Measurements from ENCODE around the gene IDH3A. TPM values are rescaled to one million over a fixed set of nuclear protein-coding genes. Genes with fewer than 3 reads are reported as not detected.

IDH3A gene
- total RNA-seq, 1 donor from 2014 or later: 103 TPM

DNA sequence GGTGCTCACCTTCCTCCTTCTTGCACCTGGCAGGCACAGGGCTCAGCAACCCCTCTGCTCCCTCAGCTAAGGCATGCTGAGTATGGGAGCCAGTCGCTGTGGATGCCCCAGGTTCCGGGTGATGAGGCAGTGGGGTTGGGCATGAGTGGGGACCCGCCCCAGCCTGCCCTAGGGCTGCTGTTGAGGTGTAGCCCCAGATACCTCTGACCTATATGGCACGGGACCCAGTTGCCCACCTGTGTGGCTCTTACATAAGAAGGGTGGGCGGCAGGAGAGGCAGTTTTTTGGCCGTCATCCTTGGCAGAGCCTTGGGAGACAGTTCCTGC, 64.2 kb downstream of the IDH3A start:
- intact Hi-C loops (cut with micrococcal nuclease): no loop called here

- intact Hi-C loops (cut with micrococcal nuclease): no loop called here
These were observed 64.8 kb downstream of the IDH3A start for GRCh38 chr15:78213956-78214355.

DNA sequence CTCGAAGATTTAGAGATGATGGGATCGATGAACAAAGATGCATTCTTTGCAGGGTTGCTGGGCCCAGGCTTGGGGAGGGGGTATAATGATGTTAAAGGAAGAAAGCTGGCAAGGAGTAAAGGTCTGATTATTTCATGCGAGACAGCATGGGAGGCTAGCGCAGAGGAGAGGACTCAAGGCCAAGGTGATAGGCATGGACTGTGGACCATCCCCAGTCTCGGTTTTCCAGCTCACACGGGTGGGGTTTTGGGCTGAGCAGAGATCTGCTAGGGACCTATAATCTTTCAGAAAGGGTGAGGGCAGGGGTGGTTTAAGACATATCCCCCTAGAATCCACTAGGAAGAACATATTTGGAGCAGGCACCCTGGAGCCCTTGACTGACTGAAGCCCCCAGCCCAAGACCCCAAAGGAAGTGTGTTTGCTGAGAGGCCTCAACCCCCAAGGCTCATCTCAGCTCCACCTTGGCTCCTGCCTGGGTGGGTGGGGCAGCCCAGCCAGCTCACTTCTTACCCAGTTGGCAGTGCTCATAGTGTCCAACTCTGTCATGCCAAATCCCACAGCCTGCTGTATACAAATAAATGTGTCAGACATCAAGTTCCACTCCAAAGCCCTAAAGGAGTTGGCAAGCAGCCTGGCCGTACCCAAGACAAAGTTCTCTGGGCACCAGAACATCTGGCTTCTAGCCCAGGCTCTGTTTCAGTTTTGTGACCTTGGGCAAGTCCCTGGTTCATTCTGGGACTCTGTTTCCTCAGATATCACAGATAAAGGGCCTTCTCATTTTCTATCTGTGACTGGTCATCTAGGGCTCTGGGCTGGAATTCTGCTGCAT, 67.3 kb downstream of the IDH3A start:
- intact Hi-C loops (cut with micrococcal nuclease): no loop called here

DNA sequence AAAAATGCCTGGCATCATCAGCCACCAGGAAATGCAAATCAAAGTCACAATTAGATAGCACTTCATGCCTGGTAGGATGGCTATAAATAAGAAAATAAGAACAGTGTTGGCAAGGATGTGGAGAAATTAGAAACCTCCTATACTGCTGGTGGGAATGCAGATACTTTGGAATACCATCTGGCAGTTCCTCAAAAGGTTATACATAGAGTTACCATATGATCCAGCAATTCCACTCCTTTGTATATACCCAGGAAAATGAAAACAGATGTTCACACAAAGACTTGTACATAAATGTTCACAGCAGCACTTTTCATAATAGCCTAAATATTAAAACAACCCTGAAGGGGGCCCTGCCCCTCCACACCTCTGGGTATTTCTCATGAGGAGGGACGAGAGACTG, 71.6 kb downstream of the IDH3A start:
- intact Hi-C loops (cut with micrococcal nuclease): no loop called here

Other genes starting within 250 kb of the IDH3A start
- gene TBC1D2B, start 71.7 kb upstream of the IDH3A start, total RNA-seq: 115 and 118 TPM in 2 replicates
- gene SH2D7, start 56.8 kb upstream of the IDH3A start, total RNA-seq: 0.07 and 0.27 TPM in 2 replicates
- 1.4 and 1.9 TPM in 2 replicates for gene CIB2, start 17.9 kb upstream of the IDH3A start, total RNA-seq
- gene ACSBG1, start 85.2 kb downstream of the IDH3A start, total RNA-seq: not detected in 2 replicates
- gene DNAJA4, start 115.2 kb downstream of the IDH3A start, total RNA-seq: 38.9 and 39.7 TPM in 2 replicates
- 42.6 and 43.1 TPM in 2 replicates for gene SKIC8, start 150.2 kb downstream of the IDH3A start, total RNA-seq
- not detected in 2 replicates for gene CRABP1, start 191.0 kb downstream of the IDH3A start, total RNA-seq